ENCODE results near the gene OR1L8. TPM values are rescaled to one million over a fixed set of nuclear protein-coding genes. Genes with fewer than 3 reads are reported as not detected.
"Not testable (repeated sequence)": the region's sequence is repeated elsewhere in the genome, so short reads cannot be mapped to it uniquely, and the experiment has no call there.

The OR1L8 gene
- polyA plus RNA-seq (2013, experiment 1 of 2) = not detected
- 0.01 TPM for polyA plus RNA-seq (2013, experiment 2 of 2)

DNA sequence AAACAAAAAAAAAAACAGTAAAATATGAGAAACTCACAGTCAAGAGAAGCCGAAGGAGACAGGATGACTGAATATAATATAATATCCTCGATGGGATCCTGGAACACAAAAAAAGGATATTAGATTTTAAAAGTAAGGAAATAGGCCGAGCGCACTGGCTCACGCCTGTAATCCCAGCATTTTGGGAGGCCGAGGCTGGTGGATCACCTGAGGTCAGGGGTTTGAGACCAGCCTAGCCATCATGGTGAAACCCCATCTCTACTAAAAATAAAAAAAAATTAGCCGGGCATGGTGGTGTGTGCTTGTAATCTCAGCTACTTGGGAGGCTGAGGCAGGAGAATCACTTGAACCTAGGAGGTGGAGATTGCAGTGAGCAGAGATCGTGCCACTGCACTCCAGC, at the start of gene OR1L8:
Gene OR1L8, minus strand, starts transcription at position 101 of the 400 bp plus-strand sequence. CDS start 14,907 bp downstream, outside the sequence.
- not testable (repeated sequence) for H3K14ac ChIP-seq (ENCODE audit: low read length); H2BK15ac ChIP-seq (ENCODE audit: low read length); DNase-seq (ENCODE audit: low spot score); H3K4me2 ChIP-seq (ENCODE audit: insufficient read depth, low read length, poor library complexity, severe bottlenecking); H3K18ac ChIP-seq (ENCODE audit: low read length); H2BK120ac ChIP-seq (ENCODE audit: low read depth, low read length); H3K27me3 ChIP-seq (ENCODE audit: control insufficient read depth in 3 of 3, insufficient read depth in 3 of 3, low read depth in 1 of 3, low read length in 3 of 3); H3K23ac ChIP-seq (ENCODE audit: low read depth, low read length, poor library complexity); H3K4me3 ChIP-seq (ENCODE audit: low read length in 2 of 2); H4K91ac ChIP-seq (ENCODE audit: low read depth, low read length, poor library complexity); H3K9me3 ChIP-seq (replicated peaks in 1 of 2; ENCODE audit: control insufficient read depth in 2 of 2, insufficient read depth in 1 of 2, low read depth in 1 of 2, low read length in 2 of 2); H2BK12ac ChIP-seq (ENCODE audit: low read length); H3K9ac ChIP-seq (ENCODE audit: low read depth, low read length, poor library complexity); H2BK5ac ChIP-seq (ENCODE audit: low read length); H3K79me1 ChIP-seq (ENCODE audit: low read depth, low read length); H2AFZ ChIP-seq (ENCODE audit: low read length); H3K36me3 ChIP-seq (replicated peaks in 1 of 2; ENCODE audit: control insufficient read depth in 2 of 2, insufficient read depth in 2 of 2, low read length in 2 of 2); H4K8ac ChIP-seq (ENCODE audit: low read depth, low read length); H2AK5ac ChIP-seq (ENCODE audit: low read depth, low read length); H3K4ac ChIP-seq (ENCODE audit: low read length); H3K4me1 ChIP-seq (ENCODE audit: control insufficient read depth in 2 of 2, insufficient read depth in 1 of 2, low read depth in 1 of 2, low read length in 2 of 2); H3K27ac ChIP-seq (replicated peaks; ENCODE audit: low read length)
- no CpG with 5 or more reads among the region's 8 CpGs for WGBS, 2 donors (ENCODE audit: extremely low coverage in 2 of 2, insufficient read length in 2 of 2, insufficient replicate concordance in 1 of 2)

DNA sequence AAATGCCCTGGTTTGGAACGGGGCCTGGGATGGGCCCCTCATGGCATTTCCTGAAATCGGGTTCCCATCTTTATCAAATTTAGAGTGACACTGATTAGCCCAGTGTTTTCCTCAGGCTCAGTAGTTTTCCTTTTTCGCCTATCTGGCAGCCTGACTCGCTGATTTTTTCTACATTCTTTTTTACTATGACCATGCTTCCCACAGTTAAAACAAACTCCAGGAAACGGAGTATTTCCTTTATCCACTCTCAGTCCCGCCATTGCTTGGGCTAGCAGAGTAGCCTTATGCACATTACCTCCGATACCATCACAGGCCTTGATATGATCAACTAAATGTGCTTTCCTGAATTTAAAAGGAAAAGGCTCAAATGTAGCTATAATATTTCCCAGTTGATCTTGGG, 36.8 kb upstream of the OR1L8 start:
- Histone ChIP-seq H3K18ac (ENCODE audit: low read length) (no peak overlapping the region), H2BK5ac (ENCODE audit: low read length) (no peak overlapping the region)
- WGBS, 2 donors (ENCODE audit: extremely low coverage in 2 of 2, insufficient read length in 2 of 2, insufficient replicate concordance in 1 of 2) = no CpG with 5 or more reads among the region's 7 CpGs

GRCh38 chr9:122614362-122614761, 31.2 kb upstream of the OR1L8 start, which contains the start of gene OR1Q1:
Gene OR1Q1 (plus strand): TSS chr9:122614738. CDS start chr9:122614738, 0 bp downstream.
- Histone ChIP-seq H3K27ac (replicated peaks; ENCODE audit: low read length) (no peak within 1 kb of the TSS), H3K79me1 (ENCODE audit: low read depth, low read length) (no peaks in the 10 kb centered on the region), H3K9me3 (replicated peaks in 1 of 2; ENCODE audit: control insufficient read depth in 2 of 2, insufficient read depth in 1 of 2, low read depth in 1 of 2, low read length in 2 of 2) (peaks cover 0 to 18% of the 10 kb centered on the region in 2 donors), H3K4me2 (ENCODE audit: insufficient read depth, low read length, poor library complexity, severe bottlenecking) (no peak within 1 kb of the TSS), H3K27me3 (ENCODE audit: control insufficient read depth in 3 of 3, insufficient read depth in 3 of 3, low read depth in 1 of 3, low read length in 3 of 3) (peaks cover 0 to 2% (median 0%) of the 10 kb centered on the region in 3 experiments), H3K23ac (ENCODE audit: low read depth, low read length, poor library complexity) (no peak within 1 kb of the TSS), H3K9ac (ENCODE audit: low read depth, low read length, poor library complexity) (no peak within 1 kb of the TSS), H2AFZ (ENCODE audit: low read length) (no peak within 1 kb of the TSS), H2BK5ac (ENCODE audit: low read length) (no peak within 1 kb of the TSS), H3K18ac (ENCODE audit: low read length) (no peak within 1 kb of the TSS), H2AK5ac (ENCODE audit: low read depth, low read length) (no peak within 1 kb of the TSS), H2BK120ac (ENCODE audit: low read depth, low read length) (no peak within 1 kb of the TSS), H4K91ac (ENCODE audit: low read depth, low read length, poor library complexity) (no peak within 1 kb of the TSS), H3K36me3 (replicated peaks in 1 of 2; ENCODE audit: control insufficient read depth in 2 of 2, insufficient read depth in 2 of 2, low read length in 2 of 2) (no peaks in the 10 kb centered on the region), H4K8ac (ENCODE audit: low read depth, low read length) (no peak within 1 kb of the TSS), H3K4ac (ENCODE audit: low read length) (no peak within 1 kb of the TSS), H3K14ac (ENCODE audit: low read length) (no peak within 1 kb of the TSS), H3K4me3 (ENCODE audit: low read length in 2 of 2) (peak within 1 kb of the TSS in 1 of 2 donors; percentile 30), H2BK15ac (ENCODE audit: low read length) (no peak within 1 kb of the TSS), H3K4me1 (ENCODE audit: control insufficient read depth in 2 of 2, insufficient read depth in 1 of 2, low read depth in 1 of 2, low read length in 2 of 2) (no peaks in the 10 kb centered on the region), H2BK12ac (ENCODE audit: low read length) (no peak within 1 kb of the TSS)
- WGBS, 2 donors (ENCODE audit: extremely low coverage in 2 of 2, insufficient read length in 2 of 2, insufficient replicate concordance in 1 of 2) = no CpG with 5 or more reads among the region's 1 CpG
- no peak for DNase-seq (ENCODE audit: low spot score)

More for the DNA sequence above, 36.8 kb upstream of the OR1L8 start:
- no peaks in the 10 kb centered on the region for H3K79me1 ChIP-seq (ENCODE audit: low read depth, low read length)
- H2AK5ac ChIP-seq (ENCODE audit: low read depth, low read length) = no peak overlapping the region
- H3K4me3 ChIP-seq (ENCODE audit: low read length in 2 of 2) = no peak overlapping the region
- no peak overlapping the region for H4K91ac ChIP-seq (ENCODE audit: low read depth, low read length, poor library complexity)
- H3K27me3 ChIP-seq (ENCODE audit: control insufficient read depth in 3 of 3, insufficient read depth in 3 of 3, low read depth in 1 of 3, low read length in 3 of 3) = peaks cover 0 to 5% (median 0%) of the 10 kb centered on the region in 3 experiments
- no peak overlapping the region for H3K4me2 ChIP-seq (ENCODE audit: insufficient read depth, low read length, poor library complexity, severe bottlenecking)
- no peak overlapping the region for H2AFZ ChIP-seq (ENCODE audit: low read length)
- H2BK120ac ChIP-seq (ENCODE audit: low read depth, low read length) = no peak overlapping the region
- DNase-seq (ENCODE audit: low spot score) = no peak
- H3K27ac ChIP-seq (replicated peaks; ENCODE audit: low read length) = no peak overlapping the region
- H3K4me1 ChIP-seq (ENCODE audit: control insufficient read depth in 2 of 2, insufficient read depth in 1 of 2, low read depth in 1 of 2, low read length in 2 of 2) = no peaks in the 10 kb centered on the region
- no peak overlapping the region for H2BK15ac ChIP-seq (ENCODE audit: low read length)
- H2BK12ac ChIP-seq (ENCODE audit: low read length) = no peak overlapping the region
- H3K23ac ChIP-seq (ENCODE audit: low read depth, low read length, poor library complexity) = no peak overlapping the region
- H3K4ac ChIP-seq (ENCODE audit: low read length) = no peak overlapping the region
- peaks cover 0 to 7% of the 10 kb centered on the region in 2 donors for H3K9me3 ChIP-seq (replicated peaks in 1 of 2; ENCODE audit: control insufficient read depth in 2 of 2, insufficient read depth in 1 of 2, low read depth in 1 of 2, low read length in 2 of 2)
- no peak overlapping the region for H3K14ac ChIP-seq (ENCODE audit: low read length)
- no peak overlapping the region for H4K8ac ChIP-seq (ENCODE audit: low read depth, low read length)
- H3K9ac ChIP-seq (ENCODE audit: low read depth, low read length, poor library complexity) = no peak overlapping the region
- no peaks in the 10 kb centered on the region for H3K36me3 ChIP-seq (replicated peaks in 1 of 2; ENCODE audit: control insufficient read depth in 2 of 2, insufficient read depth in 2 of 2, low read length in 2 of 2)

DNA sequence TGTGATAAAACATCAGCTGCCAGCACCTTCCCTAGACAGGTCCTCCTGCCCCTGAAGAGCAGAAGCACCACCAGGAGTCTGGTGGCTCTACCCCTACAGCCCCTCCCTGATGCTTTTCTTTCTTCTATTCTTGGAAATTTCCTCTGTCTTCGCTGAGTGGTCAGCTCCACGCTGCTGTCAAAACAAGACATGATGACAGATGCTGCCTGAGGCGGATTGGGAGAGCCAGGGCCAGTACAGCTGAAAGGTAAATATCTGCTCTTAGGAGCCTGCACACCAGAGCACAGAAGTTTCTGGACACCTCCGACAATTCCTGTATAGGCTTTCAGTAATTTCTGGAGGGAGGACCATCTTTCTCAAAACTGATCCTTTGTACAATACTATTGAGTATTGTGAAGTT, 26.6 kb upstream of the OR1L8 start:
- no peak overlapping the region for H3K4me3 ChIP-seq (ENCODE audit: low read length in 2 of 2)
- H2BK120ac ChIP-seq (ENCODE audit: low read depth, low read length) = no peak overlapping the region
- no peak overlapping the region for H2BK15ac ChIP-seq (ENCODE audit: low read length)
- H3K18ac ChIP-seq (ENCODE audit: low read length) = no peak overlapping the region
- H3K9ac ChIP-seq (ENCODE audit: low read depth, low read length, poor library complexity) = no peak overlapping the region
- no peak overlapping the region for H3K23ac ChIP-seq (ENCODE audit: low read depth, low read length, poor library complexity)
- H2BK5ac ChIP-seq (ENCODE audit: low read length) = no peak overlapping the region
- H3K79me1 ChIP-seq (ENCODE audit: low read depth, low read length) = no peaks in the 10 kb centered on the region
- DNase-seq (ENCODE audit: low spot score) = no peak
- no peak overlapping the region for H2BK12ac ChIP-seq (ENCODE audit: low read length)
- no CpG with 5 or more reads among the region's 4 CpGs for WGBS, 2 donors (ENCODE audit: extremely low coverage in 2 of 2, insufficient read length in 2 of 2, insufficient replicate concordance in 1 of 2)
- H3K4ac ChIP-seq (ENCODE audit: low read length) = no peak overlapping the region
- no peak overlapping the region for H2AFZ ChIP-seq (ENCODE audit: low read length)
- no peak overlapping the region for H3K4me2 ChIP-seq (ENCODE audit: insufficient read depth, low read length, poor library complexity, severe bottlenecking)
- no peaks in the 10 kb centered on the region for H3K36me3 ChIP-seq (replicated peaks in 1 of 2; ENCODE audit: control insufficient read depth in 2 of 2, insufficient read depth in 2 of 2, low read length in 2 of 2)
- H4K8ac ChIP-seq (ENCODE audit: low read depth, low read length) = no peak overlapping the region
- peak overlapping the region; percentile 32 for H3K14ac ChIP-seq (ENCODE audit: low read length)
- H4K91ac ChIP-seq (ENCODE audit: low read depth, low read length, poor library complexity) = no peak overlapping the region
- H3K4me1 ChIP-seq (ENCODE audit: control insufficient read depth in 2 of 2, insufficient read depth in 1 of 2, low read depth in 1 of 2, low read length in 2 of 2) = no peaks in the 10 kb centered on the region
- peaks cover 0 to 28% of the 10 kb centered on the region in 2 donors for H3K9me3 ChIP-seq (replicated peaks in 1 of 2; ENCODE audit: control insufficient read depth in 2 of 2, insufficient read depth in 1 of 2, low read depth in 1 of 2, low read length in 2 of 2)
- peaks cover 0 to 2% (median 0%) of the 10 kb centered on the region in 3 experiments for H3K27me3 ChIP-seq (ENCODE audit: control insufficient read depth in 3 of 3, insufficient read depth in 3 of 3, low read depth in 1 of 3, low read length in 3 of 3)
- H3K27ac ChIP-seq (replicated peaks; ENCODE audit: low read length) = no peak overlapping the region
- H2AK5ac ChIP-seq (ENCODE audit: low read depth, low read length) = no peak overlapping the region

Data from neuronal stem cell (in vitro differentiated cells).